Stimulated activated CD8-positive, alpha-beta memory T cell treated with anti-CD3 and anti-CD28 coated beads, Interleukin-4, amount 100 ng/mL, for 4 hours (primary cell): ENCODE measurements around the gene TBX21.
"Not testable (repeated sequence)": the region's sequence is repeated elsewhere in the genome, so short reads cannot be mapped to it uniquely, and the experiment has no call there.

Experiments
- DNase-seq, 2 donors: peaks; one replicate each; pipeline ENCODE4 v3.0.0-alpha.2; 2020; ENCODE audit warnings: low read depth in 2 of 2, low spot score in 1 of 2

The TBX21 gene

DNA sequence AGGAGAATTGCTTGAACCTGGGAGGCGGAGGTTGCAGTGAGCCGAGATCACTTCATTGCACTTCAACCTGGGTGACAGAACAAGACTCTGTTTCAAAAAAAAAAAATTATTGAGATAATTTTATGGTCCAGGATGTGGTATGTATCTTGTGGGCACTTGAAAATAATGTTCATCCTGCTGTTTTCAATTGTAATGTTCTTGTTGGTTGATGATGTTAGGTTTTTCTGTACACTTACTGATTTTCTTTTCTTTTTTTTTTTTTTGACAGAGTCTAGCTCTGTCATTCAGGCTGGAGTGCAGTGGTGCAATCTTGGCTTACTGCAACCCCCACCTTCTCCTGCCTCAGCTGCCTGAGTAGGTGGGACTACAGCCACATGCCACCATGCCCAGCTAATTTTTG is 29.7 kb downstream of the TBX21 start:
- no peak for DNase-seq

GRCh38 chr17:47763913-47764582 is 31.0 kb downstream of the TBX21 start:
- no peak for DNase-seq

- not testable (repeated sequence) for DNase-seq
Observed at GRCh38 chr17:47773649-47774048, 40.6 kb downstream of the TBX21 start.

GRCh38 chr17:47774331-47774730 is 41.3 kb downstream of the TBX21 start:
- DNase-seq = no peak

DNA sequence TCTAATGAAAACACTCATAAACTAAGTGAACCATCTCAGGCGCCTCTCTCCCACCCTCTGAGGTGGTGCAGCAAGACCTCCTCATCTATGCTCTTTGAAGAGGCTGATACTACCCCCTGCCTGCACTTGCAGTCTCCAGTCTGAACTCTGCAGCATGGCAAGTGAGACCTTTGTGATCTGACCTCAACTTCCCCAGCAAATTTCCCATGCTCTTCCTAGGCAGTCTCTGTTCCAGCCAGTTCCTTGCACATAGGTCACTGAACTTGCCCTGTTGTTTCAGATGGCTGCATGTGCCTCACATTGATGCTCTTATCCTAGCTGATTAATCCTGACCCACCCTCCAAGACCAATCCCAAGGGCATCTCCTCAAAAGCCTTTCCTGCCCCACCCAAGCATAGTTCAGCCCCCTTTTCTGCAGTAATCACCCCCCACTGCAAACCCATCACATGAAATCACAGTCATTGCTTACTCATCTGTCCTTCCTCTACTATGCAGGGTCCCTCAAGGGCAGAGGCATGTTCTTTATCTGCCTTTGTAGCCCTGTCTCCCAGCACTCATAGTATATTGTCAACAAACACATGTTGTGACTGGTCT is 42.0 kb downstream of the TBX21 start:
- DNase-seq = no peak

DNA sequence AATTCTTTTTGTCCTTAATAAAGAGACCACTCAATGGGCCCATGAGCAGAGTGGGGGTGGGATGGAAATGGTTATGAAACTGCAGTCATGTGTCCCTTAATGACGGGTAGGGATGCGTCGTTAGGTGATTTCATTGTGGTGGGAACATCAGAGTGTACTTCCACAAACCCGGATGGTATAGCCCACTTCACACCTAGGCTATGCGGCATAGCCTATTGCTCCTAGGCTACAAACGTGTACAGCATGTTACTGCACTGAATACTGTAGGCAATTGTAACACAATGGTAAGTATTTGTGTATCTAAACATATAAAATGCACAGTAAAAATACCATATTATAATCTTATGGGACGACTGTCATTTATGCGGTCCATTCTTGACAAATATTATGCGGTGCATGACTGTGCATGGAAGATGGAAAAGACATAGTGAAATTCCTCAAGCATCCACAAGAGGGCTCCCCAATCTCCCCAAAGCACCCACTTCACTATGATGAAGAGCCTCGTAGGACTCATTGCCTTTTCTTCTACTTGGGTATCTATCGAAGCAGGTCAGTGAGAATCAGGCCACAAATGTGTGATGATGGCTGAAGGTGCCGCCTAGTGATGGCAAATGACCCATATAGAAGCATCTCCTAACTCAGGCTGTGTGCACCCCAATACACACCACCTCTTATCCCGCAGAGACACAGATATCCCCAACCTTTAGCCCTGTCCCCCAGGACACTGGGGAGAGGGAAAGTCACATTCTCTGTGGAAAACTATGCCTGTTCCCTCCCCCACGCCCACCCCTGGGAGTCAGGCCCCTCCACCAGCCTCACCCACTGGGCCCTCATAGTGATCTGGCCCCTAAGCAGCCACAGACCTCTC is 43.5 kb downstream of the TBX21 start:
- DNase-seq = no peak

DNA sequence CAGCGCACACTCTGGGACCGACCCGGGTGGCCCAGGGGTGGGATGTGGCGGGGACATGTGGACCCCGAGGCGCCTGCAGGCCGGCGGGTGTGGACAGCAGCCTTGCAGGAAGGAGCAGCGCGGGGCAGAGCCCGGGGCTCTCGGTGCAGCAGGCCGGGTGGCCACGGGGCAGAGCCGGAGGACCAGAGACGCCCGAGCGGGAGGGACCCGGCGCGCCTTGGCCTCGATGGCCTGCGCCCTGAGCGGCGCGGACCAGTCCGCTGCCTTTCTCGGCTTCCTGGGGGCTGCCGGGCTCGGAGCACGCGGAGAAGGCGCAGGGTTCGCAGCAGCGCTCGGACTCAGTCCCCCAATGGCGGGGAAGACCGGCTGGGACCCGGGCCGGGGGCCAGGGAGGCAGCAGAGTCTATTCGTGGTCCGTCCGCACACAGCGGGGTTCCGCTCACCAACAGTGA is 45.2 kb downstream of the TBX21 start:
- DNase-seq = no peak

DNA sequence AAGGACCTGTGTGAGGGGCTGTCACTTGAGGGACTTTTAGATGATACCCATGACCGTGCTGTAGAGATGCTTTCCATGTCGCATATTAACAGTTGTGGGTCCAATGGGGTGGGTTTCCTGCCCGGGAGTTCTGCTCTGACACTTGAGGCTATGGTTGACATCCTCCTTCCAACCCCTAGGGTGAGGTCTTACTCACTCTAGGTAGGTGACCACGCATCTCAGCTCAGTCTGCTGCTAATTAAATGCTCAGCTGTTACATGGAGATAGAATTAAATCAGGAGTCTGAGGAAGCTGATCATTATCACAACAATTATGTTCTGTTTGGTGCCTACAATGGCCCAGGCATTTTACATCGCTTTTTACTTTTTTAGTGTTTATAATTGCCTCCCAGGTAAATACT is 48.4 kb downstream of the TBX21 start:
- DNase-seq = no peak

DNA sequence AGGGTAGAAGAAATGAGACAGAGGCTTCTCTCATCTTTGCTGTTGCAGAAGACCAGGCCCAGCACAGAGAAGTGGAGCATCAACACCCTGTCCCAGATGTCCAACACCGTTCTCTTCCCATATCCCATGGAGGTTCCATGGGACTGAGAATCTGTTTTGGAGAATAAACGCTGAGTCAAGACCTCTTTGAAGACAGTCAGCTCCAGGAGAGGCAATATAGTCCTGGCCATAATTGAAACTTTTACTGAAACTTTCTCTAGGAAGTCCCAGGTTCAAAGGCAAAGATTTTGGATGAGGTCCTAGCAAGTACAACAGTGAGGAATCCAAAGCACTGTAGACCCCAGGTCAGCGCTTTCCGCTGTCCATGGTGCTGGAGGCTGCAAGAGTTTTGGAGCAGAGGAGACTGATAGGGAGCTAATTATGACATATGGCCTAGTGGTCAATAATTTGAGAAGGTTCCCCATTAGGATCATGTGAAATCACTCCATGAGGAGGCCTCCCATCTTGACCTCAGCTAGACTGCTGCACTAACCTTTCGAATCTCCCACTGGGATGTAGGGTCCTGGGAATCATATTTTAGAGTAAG is 52.6 kb downstream of the TBX21 start:
- no peak for DNase-seq

DNA sequence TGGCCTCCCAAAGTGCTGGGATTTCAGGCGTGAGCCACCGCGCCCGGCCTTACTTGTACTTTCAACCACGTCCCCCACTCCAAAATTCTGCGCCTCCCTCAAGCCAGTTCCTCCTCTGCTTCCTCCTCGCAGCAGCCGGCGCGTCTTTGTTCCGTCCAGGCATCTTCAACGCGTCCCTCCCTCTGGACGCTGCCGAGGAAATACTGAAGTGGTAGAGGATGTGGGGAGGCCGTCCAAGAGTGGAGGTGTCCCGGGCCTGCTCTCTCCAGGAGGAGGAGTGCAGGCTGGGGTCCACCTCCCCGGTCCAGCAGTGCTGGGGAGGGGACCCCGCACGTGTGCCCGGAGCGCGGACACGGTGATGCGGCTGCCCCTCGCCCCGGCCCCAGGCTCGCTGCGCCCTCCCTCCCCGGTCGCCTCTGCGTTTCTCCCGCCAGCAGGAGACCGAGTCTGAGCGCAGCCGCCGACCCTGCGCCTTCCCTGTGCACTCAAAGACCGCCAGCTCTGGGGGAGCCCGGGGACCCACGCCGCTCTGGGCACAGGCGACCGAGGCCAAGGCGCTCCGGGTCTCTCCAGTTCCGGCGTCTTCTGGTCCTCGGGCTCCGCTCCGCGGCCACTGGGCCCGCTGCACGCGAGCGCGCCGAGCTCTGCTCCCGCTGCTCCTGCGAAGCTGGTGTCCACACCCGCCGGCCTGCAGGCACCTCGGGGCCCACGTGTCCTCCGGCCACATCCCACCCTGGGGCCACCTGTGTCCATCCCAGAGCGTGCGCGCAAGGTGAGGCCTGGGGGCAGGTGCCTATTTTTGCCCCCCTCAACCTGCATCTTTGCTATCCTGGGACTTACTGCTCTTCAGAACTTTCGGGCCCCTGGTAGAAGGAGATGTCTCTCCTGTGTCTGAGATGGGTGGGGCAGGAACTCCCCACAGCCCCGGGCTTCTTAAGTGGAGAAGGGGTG is 56.9 kb downstream of the TBX21 start:
- no peak for DNase-seq

- DNase-seq = no peak
Observed at GRCh38 chr17:47791025-47791424, 58.0 kb downstream of the TBX21 start.

DNA sequence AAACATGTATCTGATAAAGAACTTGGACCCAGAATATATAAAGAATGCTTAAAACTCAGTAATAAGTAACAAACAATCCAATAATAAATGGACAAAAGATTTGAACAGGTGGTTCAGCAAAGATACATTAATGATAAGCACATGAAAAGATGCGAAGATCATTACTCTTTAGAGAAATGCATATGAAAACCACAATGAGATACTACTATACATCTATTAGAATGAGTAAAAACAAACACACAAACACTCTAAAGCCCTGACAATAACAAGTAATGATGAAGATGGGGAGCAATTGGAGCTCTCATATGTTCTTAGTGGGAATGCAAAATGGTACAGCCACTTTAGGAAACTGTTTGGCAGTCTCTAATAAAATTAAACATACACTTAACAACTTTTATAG is 59.4 kb downstream of the TBX21 start:
- no peak for DNase-seq

DNA sequence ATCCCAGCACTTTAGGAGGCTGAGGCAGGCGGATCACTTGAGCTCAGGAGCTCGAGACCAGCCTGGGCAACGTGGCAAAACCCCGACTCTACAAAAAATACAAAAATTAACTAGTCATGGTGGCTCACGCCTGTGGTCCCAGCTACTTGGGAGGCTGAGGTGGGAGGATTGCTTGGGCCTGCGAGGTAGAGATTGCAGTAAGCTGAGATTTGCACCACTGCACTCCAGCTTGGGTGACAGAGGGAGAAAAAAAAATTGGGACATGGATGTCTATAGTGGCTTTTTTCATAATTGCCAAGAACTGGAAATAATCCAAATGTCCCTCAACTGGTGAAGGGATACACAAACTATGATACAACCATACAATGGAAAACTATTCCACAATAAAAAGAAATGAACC is 59.9 kb downstream of the TBX21 start:
- no peak for DNase-seq
